Measurements from ENCODE around the gene CDH23. TPM values are rescaled to one million over a fixed set of nuclear protein-coding genes. Genes with fewer than 3 reads are reported as not detected.

The CDH23 gene
- total and polyA plus RNA-seq, 8 donors, result 3.4 to 64.6 (median 9.9) TPM

DNA sequence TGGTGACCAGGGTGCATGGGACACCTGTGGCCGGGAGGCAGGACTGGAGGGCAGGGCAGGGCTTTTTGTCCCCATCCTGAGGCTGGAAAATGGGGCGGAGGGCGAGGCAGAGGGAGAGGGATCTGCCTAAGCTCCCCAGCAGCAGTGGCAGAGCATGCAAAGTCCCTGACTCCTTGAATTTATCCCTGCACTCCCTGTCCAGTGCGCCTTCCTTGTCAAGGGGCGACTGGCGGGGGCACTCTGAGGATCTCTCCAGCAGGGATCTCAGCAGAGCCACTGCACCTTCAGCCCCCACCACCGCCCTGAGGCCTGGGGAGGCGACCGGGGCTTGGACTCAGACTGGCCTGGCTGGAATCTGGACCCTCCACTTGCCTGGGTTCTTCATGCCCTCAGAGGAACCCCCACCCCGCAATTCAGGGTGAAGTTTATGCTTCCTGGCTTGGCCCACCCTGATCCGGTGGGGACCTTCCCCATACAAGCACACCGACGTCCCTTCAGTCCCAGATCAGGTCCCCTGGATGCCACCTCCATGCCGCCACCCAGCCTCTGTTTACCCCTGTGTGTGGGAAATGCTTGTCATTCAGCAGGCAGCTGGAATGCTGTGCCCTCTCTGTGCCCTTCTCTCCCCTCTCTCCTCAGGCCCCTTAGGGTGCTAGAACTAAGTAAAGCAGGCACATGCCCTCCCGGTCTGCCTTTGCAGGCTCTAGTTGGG, 46.3 kb downstream of the CDH23 start:
- ATAC-seq, result no peak
- WGBS, 2 donors, result 79 to 87% methylated on average over 15 of the region's 15 CpGs
- Histone ChIP-seq H3K27ac (no peak overlapping the region), H3K9me3 (no peaks in the 10 kb centered on the region), H3K4me3 (no peak overlapping the region), H3K36me3 (no peaks in the 10 kb centered on the region), H3K27me3 (no peaks in the 10 kb centered on the region), H3K4me1 (no peaks in the 10 kb centered on the region)
- intact Hi-C loops (cut with DNase I), result no loop called here
- TF ChIP-seq, protein P1, sequence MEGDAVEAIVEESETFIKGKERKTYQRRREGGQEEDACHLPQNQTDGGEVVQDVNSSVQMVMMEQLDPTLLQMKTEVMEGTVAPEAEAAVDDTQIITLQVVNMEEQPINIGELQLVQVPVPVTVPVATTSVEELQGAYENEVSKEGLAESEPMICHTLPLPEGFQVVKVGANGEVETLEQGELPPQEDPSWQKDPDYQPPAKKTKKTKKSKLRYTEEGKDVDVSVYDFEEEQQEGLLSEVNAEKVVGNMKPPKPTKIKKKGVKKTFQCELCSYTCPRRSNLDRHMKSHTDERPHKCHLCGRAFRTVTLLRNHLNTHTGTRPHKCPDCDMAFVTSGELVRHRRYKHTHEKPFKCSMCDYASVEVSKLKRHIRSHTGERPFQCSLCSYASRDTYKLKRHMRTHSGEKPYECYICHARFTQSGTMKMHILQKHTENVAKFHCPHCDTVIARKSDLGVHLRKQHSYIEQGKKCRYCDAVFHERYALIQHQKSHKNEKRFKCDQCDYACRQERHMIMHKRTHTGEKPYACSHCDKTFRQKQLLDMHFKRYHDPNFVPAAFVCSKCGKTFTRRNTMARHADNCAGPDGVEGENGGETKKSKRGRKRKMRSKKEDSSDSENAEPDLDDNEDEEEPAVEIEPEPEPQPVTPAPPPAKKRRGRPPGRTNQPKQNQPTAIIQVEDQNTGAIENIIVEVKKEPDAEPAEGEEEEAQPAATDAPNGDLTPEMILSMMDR (IDR thresholded peaks at IDR 0.05), result no peak
- no peak for DNase-seq
- no peak for FAIRE-seq

DNA sequence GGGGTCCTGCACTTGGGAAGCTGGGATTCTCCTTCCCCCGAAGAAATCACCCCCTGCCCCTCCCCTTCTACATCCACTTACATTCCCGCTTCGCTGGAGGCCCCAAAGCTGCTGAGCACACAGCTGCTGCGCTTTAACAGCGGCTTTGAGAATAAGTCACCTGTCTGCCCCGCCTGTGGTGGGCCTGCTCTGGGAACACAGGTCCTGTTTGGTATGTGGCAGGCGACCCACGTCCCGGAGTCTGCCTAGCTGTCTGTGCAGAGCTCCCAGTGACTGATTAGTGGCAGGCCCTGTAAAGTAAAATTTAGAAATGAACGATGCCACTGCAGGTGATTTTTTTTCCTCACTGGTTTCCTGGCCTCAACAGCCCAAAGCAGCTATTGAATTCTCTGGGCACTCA, 47.0 kb downstream of the CDH23 start:
- Histone ChIP-seq H3K27me3 (no peaks in the 10 kb centered on the region), H3K27ac (no peak overlapping the region), H3K9me3 (no peaks in the 10 kb centered on the region), H3K4me1 (no peaks in the 10 kb centered on the region), H3K4me3 (no peak overlapping the region), H3K36me3 (no peaks in the 10 kb centered on the region)
- ATAC-seq (no peak), FAIRE-seq (no peak), DNase-seq (no peak)
- intact Hi-C loops (cut with DNase I), result no loop called here
- TF ChIP-seq, protein P1 (IDR thresholded peaks at IDR 0.05), result no peak
- 62 to 69% methylated on average over 10 of the region's 10 CpGs for WGBS, 2 donors

DNA sequence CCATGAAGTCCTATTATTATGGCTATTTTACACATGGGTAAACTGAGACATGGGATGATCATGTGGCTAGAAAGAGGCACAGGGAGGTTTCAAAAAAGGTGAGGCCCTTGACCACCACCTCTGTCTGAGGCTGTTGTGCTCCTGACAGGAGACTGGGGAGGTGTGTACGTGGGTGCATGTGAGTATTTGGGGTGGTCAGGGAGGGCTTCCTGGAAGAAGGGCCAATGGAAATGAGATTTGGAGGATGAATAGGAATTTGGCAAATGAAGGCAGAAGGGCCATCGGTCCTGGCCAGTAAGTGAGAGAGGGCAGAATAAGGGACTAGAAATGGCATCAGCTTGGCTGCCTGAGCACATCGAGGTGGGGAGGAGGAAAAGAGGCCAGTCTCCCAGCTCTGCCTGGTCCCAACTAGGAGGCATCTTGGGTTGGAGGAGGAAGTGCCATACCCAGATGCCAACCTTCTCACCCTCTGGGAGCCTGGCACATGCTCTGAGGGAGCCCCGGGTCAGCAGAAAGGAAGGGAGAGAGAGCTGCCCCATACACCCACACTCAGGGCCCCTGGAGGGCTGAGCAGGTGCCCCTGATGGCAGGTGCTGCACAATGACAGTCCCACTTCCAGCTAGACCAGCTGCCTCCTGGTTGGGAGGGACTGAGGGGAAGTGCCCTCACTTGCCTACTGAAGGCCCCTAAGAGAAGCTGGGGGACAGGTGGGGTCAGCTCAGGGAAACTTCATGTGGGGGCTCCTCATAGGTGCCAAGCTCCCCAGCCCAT, 47.7 kb downstream of the CDH23 start:
- DNase-seq (no peak), ATAC-seq (no peak), FAIRE-seq (no peak)
- Histone ChIP-seq H3K27me3 (no peaks in the 10 kb centered on the region), H3K9me3 (no peaks in the 10 kb centered on the region), H3K4me1 (no peaks in the 10 kb centered on the region), H3K4me3 (no peak overlapping the region), H3K27ac (no peak overlapping the region), H3K36me3 (no peaks in the 10 kb centered on the region)
- TF ChIP-seq, protein P1 (IDR thresholded peaks at IDR 0.05), result no peak
- intact Hi-C loops (cut with DNase I), result no loop called here
- 67 to 70% methylated on average over 4 of the region's 4 CpGs for WGBS, 2 donors

DNA sequence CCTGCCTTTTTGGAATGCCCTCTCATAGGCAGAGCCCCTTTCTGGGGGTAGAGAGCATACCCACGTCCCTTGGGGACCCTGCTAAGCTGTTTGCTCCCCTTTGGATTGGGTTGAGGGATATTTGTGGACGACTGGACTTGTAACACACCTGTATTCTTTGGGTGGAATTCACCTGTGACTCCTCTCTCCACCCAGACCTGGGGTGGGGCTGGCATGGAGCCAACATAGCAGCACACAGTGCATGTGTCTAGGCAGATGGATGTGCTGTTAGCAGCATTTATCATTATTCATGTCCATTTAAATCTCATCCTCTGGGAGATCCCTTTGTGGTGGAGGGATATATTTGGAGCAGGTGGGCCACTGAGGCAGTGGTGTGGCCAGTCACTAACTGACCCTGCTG, 51.0 kb downstream of the CDH23 start:
- Histone ChIP-seq H3K4me3 (no peak overlapping the region), H3K4me1 (no peaks in the 10 kb centered on the region), H3K27me3 (no peaks in the 10 kb centered on the region), H3K27ac (no peak overlapping the region), H3K9me3 (no peaks in the 10 kb centered on the region), H3K36me3 (no peaks in the 10 kb centered on the region)
- TF ChIP-seq, protein P1 (IDR thresholded peaks at IDR 0.05), result no peak
- intact Hi-C loops (cut with DNase I), result no loop called here
- ATAC-seq (no peak), FAIRE-seq (no peak), DNase-seq (no peak)
- 42 to 47% methylated on average over 2 of the region's 2 CpGs for WGBS, 2 donors

DNA sequence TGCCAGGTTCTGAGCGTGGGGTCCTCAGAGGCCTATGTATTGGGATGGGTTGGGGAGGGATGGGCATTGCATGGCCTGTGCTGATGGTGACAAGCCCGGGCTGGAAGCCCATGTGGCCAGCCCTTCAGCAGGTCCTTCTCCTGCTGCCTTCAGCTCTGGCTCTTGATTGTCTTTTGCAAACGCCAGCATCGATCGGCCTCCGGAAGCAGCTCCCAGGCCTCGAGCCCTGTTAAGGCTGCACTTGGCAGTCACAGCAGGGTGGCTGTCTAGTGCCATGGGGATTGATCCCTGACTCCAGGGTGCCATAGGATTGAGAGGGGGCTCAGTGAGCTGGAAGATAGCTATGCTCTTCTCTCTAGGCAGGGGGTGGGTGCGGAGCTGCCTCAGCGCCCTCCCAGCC, 51.4 kb downstream of the CDH23 start:
- FAIRE-seq, result no peak
- H3K27me3 ChIP-seq, result no peaks in the 10 kb centered on the region
- no peaks in the 10 kb centered on the region for H3K36me3 ChIP-seq
- no peaks in the 10 kb centered on the region for H3K9me3 ChIP-seq
- intact Hi-C loops (cut with DNase I), result no loop called here
- no peaks in the 10 kb centered on the region for H3K4me1 ChIP-seq
- DNase-seq, result no peak
- no peak overlapping the region for H3K4me3 ChIP-seq
- WGBS, 2 donors, result 79 to 83% methylated on average over 9 of the region's 9 CpGs
- no peak for ATAC-seq
- TF ChIP-seq, protein P1 (IDR thresholded peaks at IDR 0.05), result no peak
- no peak overlapping the region for H3K27ac ChIP-seq
